A673 (cell line): ENCODE results near the gene CST9.

Source experiments
- EZH2 ChIP-seq: fragments of 200-600 bp; sonication (generic); IDR thresholded peaks from 2 replicates; pipeline ENCODE4 v1.6.1; 2017; ENCODE audit warnings: borderline replicate concordance, low read depth, mild to moderate bottlenecking, mixed read lengths, antibody characterized with exemption, low read length; ENCODE audit not compliant: poor library complexity, severe bottlenecking
- TF ChIP-seq, protein P1 (sequence below): fragments of 300-800, 200-600 bp; sonication (generic); conservative IDR thresholded peaks from 2 replicates; pipeline ENCODE4 v1.5.1; 2017; ENCODE audit warnings: low read depth, mild to moderate bottlenecking, antibody characterized with exemption, low read length, moderate library complexity, mixed read lengths

DNA sequence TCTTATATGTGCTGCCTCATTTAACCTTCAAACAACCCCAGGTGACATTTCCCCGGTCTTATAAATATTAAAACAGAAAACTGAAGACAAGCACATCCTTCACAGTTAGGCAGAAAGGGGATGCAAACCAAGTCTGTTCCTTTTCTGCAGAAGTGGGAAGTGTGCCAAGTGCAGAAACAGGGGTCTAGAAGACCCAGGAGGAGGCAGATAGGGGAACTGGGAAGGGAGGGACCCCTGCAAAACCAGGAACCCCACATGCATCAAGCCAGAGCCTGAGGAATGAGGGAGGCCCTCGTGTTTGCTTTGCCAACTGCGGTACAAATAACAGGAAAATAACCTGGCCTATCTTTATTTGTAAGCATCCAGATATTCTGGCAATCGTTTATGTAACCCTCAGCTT lies 49.0 kb upstream of the CST9 start:
- no peak for TF ChIP-seq EZH2
- TF ChIP-seq, protein P1, sequence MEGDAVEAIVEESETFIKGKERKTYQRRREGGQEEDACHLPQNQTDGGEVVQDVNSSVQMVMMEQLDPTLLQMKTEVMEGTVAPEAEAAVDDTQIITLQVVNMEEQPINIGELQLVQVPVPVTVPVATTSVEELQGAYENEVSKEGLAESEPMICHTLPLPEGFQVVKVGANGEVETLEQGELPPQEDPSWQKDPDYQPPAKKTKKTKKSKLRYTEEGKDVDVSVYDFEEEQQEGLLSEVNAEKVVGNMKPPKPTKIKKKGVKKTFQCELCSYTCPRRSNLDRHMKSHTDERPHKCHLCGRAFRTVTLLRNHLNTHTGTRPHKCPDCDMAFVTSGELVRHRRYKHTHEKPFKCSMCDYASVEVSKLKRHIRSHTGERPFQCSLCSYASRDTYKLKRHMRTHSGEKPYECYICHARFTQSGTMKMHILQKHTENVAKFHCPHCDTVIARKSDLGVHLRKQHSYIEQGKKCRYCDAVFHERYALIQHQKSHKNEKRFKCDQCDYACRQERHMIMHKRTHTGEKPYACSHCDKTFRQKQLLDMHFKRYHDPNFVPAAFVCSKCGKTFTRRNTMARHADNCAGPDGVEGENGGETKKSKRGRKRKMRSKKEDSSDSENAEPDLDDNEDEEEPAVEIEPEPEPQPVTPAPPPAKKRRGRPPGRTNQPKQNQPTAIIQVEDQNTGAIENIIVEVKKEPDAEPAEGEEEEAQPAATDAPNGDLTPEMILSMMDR: no peak
